ENCODE results near the gene TBCD. TPM values are rescaled to one million over a fixed set of nuclear protein-coding genes. Genes with fewer than 3 reads are reported as not detected.

TBCD gene
- total RNA-seq, 2 experiments from 2014 or later: 87.8 to 145 TPM

DNA sequence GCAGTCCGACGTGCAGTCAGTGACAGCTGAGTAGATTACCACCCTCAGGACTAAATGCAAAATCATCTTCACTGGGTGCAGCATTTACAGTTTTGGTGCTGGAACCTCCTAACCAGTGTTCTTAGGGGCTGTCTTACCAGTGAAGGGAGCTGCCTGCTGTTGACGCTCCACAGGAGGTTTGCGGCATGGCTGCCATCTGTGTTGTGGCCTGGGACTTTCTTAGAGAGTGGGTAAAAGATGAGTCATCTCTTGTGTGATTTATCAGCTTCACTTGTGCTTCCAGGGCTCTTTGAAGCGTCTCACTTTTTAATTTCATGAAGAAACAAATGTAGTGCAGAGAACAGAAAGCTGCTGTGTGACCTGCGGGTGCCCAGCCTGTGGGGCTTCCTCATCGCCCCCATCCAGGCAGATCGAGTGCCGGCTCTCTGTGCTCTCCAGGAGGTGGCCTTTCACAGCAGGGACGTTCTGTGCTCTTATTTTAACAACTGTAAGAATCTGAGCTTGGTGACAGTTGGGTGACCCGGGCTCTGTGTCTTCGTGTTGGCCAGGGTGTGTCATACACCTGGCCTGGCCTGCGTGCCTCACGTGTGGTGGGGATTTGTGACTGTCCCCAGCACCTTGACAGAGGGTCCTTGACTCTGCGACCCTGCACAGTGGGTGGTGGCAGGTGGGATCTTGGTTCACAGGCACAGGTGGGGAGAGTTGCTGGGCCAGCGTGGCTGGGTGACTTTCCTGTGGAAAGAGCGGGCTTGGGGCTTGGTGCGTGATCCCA lies 112.3 kb downstream of the TBCD start:
- TF ChIP-seq CTCF (conservative IDR thresholded peaks at IDR 0.05; ENCODE audit: low read length) (no peak), EZH2phosphoT487 (IDR thresholded peaks at IDR 0.05; ENCODE audit: borderline replicate concordance, low read depth, low read length) (no peak)
- Histone ChIP-seq H4K20me1 (ENCODE audit: insufficient read depth, low read length) (peaks cover 16% of the 10 kb centered on the region; the same call in 1 of the 2 replicates), H3K4me2 (ENCODE audit: low read length) (peak overlapping the region; percentile 63), H3K36me3 (ENCODE audit: insufficient read depth, low read length) (peaks cover 6% of the 10 kb centered on the region; the same call in 1 of the 2 replicates), H2AFZ (ENCODE audit: low read length) (no peak overlapping the region; the same call in 1 of the 2 replicates), H3K9me2 (ENCODE audit: insufficient read depth, low read length) (no peaks in the 10 kb centered on the region), H3K79me2 (ENCODE audit: insufficient read depth, low read depth, low read length) (no peaks in the 10 kb centered on the region), H3K4me3 (ENCODE audit: low read depth, low read length, poor library complexity, severe bottlenecking) (peak overlapping the region; percentile 7), H3K9me3 (ENCODE audit: low read length) (no peaks in the 10 kb centered on the region), H3K27ac (ENCODE audit: low read depth, low read length, poor library complexity, severe bottlenecking) (peak overlapping the region; percentile 52), H3K4me1 (ENCODE audit: insufficient read depth, low read length, poor library complexity, severe bottlenecking) (peaks cover 92% of the 10 kb centered on the region)
- intact Hi-C loops (cut with micrococcal nuclease; ENCODE audit: unreplicated experiment): loop anchor here (1.0 kb wide), 2 partner anchors 51 to 77 kb away; no protein-coding TSS in a partner anchor
- CTCF ChIA-PET (ENCODE audit: unreplicated experiment): interaction anchor here (0.8 kb wide), 1 partner anchor 10 kb away, joined by 3 read pairs; no protein-coding TSS in a partner anchor
- POLR2A ChIA-PET: interaction anchor here (0.6 to 1.5 kb wide), 6 partner anchors 8 to 104 kb away, joined by 3 to 7 read pairs (median 3); no protein-coding TSS in a partner anchor
- DNase-seq (ENCODE audit: low spot score): peak; percentile 75
- BruUV-seq (replicated peaks): no TSS peak

DNA sequence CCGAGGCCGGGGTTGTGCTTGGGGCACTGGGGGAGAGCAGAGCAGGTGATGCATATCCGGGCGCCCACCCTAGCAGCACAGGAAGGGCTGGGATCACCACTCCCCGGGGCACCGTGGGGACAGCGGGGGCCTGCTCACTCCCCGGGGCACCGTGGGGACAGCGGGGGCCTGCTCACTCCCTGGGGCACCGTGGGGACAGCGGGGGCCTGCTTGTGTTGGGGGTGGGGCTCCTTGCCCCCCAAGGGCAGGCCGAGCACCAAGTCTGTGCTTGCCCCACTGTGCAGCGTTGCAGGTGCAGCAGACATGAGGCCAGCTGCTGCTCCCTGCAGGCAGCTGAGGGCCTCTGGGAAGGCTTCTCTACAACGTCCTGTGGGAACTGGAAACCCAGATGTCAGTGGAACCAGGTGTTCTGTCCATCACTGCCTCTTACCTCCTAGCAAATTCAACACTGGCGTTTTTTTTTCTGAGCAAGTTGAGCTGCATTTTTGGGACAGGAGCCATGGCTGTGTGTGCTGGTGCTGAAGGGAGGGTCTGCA lies 112.9 kb downstream of the TBCD start:
- intact Hi-C loops (cut with micrococcal nuclease; ENCODE audit: unreplicated experiment): loop anchor here (1.0 kb wide), 2 partner anchors 51 to 77 kb away; no protein-coding TSS in a partner anchor
- Histone ChIP-seq H3K4me2 (ENCODE audit: low read length) (peak overlapping the region; percentile 63), H3K4me3 (ENCODE audit: low read depth, low read length, poor library complexity, severe bottlenecking) (peak overlapping the region; percentile 7), H3K36me3 (ENCODE audit: insufficient read depth, low read length) (peaks cover 6% of the 10 kb centered on the region; the same call in 1 of the 2 replicates), H3K27ac (ENCODE audit: low read depth, low read length, poor library complexity, severe bottlenecking) (peak overlapping the region; percentile 52), H2AFZ (ENCODE audit: low read length) (no peak overlapping the region), H3K9me2 (ENCODE audit: insufficient read depth, low read length) (no peaks in the 10 kb centered on the region), H3K79me2 (ENCODE audit: insufficient read depth, low read depth, low read length) (no peaks in the 10 kb centered on the region), H3K4me1 (ENCODE audit: insufficient read depth, low read length, poor library complexity, severe bottlenecking) (peaks cover 97% of the 10 kb centered on the region), H3K9me3 (ENCODE audit: low read length) (no peaks in the 10 kb centered on the region), H4K20me1 (ENCODE audit: insufficient read depth, low read length) (peaks cover 16% of the 10 kb centered on the region; the same call in 1 of the 2 replicates)
- ChIA-PET POLR2A (interaction anchor here (1.1 to 1.5 kb wide), 4 partner anchors 11 to 103 kb away, joined by 3 to 7 read pairs (median 4); no protein-coding TSS in a partner anchor), CTCF (ENCODE audit: unreplicated experiment) (no interaction called here)
- no TSS peak for BruUV-seq (replicated peaks)
- TF ChIP-seq EZH2phosphoT487 (IDR thresholded peaks at IDR 0.05; ENCODE audit: borderline replicate concordance, low read depth, low read length) (no peak), CTCF (conservative IDR thresholded peaks at IDR 0.05; ENCODE audit: low read length) (no peak; the same call in 1 of the 2 replicates)
- DNase-seq (ENCODE audit: low spot score): peak; percentile 82

Data from OCI-LY7 (cell line).